ENCODE measurements around the gene ISCU.

GRCh38 chr12:108612788-108613282, 50.4 kb downstream of the ISCU start:
- TF ChIP-seq EZH2 (IDR thresholded peaks at IDR 0.05; ENCODE audit: low read length, missing control alignments): no peak
- no peak for TF ChIP-seq CTCF (conservative IDR thresholded peaks at IDR 0.05 in 1 of 2, IDR thresholded peaks at IDR 0.05 in 1 of 2; ENCODE audit: low read depth in 1 of 2, low read length in 2 of 2)

All from fibroblast of lung (primary cell).